ENCODE data around the gene GEMIN4.
"Not testable (repeated sequence)": the region's sequence is repeated elsewhere in the genome, so short reads cannot be mapped to it uniquely, and the experiment has no call there.

GEMIN4 gene

DNA sequence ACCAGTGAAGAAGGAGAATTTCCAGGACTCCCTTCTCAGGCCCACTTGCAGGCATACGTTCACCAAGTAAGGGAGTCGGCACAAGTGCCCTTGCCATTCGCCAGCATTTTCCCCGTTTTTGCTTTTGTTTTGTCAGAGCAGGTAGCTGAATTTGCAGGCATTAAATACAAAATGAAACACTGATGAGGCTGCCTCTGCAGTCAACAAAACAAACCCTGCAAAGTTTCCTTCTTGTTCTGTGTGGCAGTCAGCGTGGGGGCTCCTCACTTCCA, 22.2 kb upstream of the GEMIN4 start:
- DNase-seq, result no peak

DNA sequence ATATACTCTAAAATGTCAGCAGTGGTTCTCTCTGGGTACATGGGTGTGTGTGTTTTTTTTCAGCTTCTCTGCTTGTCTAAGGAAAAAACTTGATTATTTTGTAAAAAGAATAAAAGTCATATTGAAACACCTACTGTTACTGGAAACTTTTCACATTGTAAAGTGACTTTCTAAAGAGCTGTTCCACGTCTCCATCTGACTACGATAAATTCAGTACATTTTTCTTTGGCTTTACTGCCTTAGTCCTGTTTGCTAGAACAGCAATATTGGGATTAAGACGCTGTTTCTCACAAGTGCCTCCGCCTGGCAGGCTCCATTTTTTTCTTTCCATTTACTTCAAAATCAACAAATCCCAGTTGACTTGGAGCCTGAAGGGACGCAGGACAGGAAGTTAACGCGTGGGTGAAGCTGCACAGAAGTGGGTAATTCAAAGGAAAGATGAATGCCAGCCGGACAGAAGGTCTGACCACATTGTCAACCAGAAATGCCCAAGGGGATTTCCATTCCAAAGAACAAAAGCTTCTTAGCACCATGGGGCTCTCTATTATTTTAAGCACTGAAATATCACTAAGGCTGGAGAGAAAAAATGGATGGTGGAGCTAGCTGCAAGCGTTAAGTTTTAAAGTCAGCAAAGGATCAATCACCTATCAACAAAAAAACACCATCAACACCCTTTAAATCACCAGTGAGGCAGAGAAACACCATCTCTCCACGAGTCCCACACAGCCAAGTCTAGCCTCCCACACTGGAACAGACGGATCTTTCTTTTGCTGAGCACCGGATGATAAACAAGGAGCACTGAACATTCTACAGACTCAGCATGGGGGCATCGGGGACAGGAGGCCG, 21.6 kb upstream of the GEMIN4 start:
- DNase-seq, result no peak

DNA sequence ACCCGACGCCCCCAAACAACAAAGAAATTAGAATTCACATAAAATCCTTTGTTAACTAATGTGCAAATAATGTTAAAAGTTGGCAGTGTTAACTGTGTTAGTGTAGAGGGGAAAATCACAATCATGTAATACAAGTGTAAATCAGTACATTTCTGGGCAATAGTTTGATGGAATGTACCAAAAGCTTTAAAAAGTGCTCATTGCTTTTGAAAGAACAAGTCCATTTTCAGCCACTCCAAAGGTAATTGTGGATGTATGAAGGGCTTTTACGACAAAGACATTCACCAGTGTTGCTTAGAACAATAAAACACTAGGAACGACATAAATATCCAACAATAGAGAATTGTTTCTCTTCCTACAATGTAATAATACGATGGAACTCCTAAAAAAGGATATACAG, 21.0 kb upstream of the GEMIN4 start:
- DNase-seq, result no peak

DNA sequence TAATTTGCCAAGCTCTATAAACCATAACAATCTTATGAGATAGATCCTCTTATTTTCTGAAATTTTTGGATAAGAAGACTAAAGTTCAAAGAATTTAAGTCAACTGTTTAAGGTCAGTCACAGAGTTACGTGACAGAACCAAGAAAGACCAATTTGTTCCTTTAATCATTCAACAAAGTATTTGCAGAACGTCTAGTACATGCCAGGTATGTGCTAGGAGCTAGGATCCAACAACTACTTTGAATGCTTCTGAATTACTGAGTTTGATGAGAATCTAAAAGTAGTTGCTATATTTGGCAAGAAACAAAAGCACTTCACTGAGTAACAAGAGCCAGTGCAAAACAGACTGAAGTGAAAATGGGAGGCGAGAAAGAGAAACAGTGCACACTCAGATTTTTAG, 15.0 kb upstream of the GEMIN4 start:
- DNase-seq, result no peak

DNA sequence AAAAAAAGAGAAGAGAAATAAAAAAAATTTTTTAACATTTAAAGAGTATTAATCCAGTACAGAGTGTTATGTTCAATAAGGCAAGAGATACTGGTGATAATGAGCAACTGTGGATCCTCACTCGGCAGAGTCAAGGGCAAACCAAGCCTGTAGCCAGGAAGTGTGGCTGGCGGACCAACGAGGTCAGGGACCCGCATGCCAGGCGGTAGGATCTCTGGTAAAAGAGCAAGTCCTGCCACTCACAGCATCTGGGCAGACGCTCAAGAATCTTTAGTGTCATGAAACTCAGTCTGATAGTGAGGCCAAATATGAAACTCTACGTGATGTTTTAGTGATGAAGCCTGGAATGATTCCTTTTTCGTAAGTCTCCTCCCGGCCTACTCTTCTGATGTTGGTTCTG, 8.3 kb upstream of the GEMIN4 start:
- no peak for DNase-seq

DNA sequence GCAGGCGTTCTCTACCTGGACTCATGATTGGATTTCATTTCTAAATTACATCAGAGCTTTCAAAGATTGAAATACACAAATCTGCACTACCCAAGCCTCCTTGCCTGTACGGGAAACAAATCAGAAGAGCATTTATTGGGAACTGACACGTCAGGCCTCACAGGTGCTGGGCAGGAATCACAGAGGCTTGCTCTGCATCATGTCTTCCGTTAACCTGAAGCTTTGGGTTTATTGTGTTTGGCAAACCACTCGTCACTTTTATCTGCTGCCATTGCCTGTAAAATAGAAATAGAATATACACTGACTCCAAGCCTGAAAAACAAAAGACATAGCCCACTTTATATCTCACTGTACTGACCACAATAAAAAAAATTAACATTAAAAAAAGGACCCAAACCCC, 7.9 kb upstream of the GEMIN4 start:
- no peak for DNase-seq

DNA sequence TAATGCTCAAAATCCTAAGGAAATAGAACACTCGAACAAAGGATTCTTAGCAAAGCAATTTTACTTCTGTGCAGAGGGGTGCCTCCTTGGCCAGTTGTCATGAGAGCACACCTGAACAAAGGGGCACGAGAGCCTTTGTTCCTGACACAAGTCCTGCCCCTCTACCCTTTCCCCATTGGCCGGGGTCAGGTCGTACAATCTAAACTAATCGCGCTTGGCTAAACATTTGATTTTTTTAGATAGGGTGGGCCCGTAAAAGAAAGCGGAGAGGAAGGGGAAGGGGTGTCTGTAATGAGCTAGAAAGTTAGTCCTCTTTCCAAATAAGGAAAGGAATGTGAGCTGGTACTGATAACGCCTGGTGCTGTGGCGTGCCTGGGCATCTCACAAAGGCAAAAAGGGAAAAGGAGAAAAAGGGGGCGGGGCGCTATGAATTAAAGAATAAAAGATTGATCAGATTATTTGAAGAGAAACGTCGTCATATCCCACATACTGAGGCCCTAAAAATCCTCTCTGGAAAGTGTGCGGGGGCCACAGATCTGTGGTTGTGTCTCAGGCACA, 4.0 kb upstream of the GEMIN4 start:
- DNase-seq, result not testable (repeated sequence)

DNA sequence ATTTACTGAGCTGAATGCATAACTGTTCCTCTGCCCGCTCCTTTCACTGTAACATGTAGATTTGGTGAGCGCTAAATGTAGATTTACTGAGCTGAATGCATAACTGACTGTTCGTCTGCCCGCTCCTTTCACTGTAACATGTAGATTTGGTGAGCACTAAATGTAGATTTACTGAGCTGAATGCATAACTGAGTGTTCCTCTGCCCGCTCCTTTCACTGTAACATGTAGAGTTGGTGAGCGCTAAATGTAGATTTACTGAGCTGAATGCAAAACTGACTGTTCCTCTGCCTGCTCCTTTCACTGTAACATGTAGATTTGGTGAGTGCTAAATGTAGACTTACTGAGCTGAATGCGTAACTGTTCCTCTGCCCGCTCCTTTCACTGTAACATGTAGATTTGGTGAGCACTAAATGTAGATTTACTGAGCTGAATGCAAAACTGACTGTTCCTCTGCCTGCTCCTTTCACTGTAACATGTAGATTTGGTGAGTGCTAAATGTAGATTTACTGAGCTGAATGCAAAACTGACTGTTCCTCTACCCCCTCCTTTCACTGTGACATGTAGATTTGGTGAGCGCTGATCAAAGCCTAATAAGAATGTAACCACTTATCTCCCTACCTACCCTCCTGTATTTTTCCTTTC, 3.4 kb upstream of the GEMIN4 start:
- DNase-seq, result not testable (repeated sequence)

DNA sequence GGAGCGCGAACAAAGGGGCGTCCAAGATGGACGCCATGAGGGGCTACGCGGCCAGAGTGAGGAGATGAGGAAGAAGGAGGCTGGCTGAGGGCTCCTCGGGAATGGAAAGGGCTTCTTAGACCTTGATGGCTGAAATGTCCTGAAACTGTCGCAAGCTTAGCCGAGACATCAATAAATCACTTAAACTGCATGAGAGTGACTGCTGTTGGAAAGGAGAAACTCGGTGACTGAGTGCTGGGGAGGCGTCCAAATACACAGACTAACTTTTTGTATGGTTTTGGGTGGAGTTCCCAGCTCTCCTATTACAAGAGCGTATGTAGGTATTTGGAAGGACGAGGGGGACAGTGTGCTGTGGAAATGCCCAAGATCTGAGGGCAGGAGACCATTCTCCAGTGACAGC, 1.4 kb upstream of the GEMIN4 start:
- no peak for DNase-seq

DNA sequence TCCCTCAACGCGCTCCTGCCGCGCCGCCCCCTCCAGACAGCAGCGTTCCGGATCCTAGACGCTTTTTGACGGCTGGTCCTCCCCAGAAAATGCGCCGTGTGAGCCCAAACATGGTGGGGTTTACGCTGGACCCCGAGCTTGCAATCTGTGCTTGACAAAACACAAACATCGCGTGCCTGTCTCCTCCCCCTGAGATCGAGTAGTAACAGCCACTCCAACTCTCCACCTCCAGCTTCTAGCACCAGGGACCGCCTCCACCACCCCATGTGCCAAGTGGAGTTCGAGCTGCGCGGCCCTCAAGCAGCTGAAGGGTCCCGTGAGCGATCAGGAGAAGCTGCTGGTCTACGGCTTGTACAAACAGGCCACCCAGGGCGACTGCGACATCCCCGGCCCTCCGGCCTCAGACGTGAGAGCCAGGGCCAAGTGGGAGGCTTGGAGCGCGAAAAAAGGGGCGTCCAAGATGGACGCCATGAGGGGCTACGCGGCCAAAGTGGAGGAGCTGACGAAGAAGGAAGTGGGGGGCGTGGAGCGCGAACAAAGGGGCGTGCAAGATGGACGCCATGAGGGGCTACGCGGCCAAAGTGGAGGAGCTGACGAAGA, 656 bp upstream of the GEMIN4 start:
- peak; percentile 49 for DNase-seq

DNA sequence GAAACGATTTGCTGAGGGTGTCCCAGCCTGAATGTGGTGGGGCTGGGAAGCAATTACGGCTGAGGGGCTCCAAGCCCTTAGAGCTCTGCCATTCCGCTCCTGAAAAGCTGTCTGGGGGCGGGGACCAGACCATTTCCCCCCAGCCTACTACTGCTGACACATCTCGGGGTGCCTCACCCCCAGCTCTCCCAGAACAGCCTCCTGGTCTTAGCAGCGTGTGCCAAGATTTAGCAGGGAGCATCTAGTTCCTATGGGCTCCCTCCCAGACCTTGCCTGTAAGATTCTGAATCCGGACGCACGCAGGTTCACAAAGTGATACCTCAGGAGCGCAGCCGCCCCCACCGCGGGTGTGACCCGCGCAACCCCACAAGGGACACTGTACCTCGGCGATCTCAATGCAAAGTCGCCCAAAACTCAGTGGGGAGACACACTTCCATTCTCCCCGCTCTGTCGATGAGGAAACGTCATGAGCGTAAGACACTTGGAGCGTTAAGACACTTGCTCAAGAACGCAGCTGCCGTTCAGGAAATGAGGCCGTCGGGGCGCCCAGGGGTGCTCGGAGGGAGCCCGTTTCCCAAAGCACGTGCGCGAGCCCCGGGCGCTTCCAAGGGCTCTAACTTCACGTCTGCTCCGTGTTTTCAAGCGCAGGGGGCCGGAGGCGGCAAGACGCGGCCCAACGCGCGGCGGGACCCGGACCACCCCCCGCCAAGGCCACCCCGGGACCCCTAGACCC, 629 bp downstream of the GEMIN4 start:
- DNase-seq, result peak; percentile 65

DNA sequence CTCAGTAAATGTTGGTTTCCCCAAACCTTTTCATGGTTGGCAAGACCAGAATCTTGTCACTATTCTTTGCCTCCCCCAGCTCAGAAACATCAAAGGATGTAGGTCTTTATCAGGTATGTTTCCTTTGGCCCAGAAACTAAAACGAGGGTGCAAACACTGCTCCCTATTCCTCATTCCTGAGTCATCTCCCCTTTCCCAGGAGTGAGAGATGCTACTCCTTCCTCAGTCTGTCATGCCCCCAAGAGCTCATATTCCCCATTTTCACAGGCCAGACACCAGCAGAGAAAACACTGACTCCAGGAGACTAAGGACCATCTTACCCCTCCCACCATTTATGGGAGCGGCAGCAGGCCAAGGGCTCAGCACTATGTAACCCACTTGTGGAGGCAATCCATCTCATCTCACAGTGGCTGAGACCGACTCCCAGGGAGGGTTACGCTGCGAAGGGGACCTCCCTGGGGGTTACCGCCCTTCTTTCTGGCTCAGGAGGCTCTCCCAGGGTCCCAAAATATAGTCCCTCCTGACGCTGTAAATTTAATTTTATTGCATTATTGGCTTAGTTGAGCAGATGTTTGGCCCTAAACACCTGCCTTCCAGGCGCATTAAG, 1.5 kb downstream of the GEMIN4 start:
- DNase-seq, result no peak

DNA sequence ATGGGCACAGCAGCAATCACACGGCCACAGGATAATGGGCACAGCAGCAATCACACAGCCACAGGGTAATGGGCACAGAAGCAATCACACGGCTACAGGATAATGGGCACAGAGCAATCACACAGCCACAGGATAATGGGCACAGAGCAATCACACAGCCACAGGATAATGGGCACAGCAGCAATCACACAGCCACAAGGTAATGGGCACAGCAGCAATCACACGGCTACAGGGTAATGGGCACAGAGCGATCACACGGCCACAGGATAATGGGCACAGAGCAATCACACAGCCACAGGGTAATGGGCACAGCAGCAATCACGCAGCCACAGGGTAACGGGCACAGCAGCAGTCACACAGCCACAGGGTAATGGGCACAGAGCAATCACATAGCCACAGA, 2.7 kb downstream of the GEMIN4 start:
- not testable (repeated sequence) for DNase-seq

DNA sequence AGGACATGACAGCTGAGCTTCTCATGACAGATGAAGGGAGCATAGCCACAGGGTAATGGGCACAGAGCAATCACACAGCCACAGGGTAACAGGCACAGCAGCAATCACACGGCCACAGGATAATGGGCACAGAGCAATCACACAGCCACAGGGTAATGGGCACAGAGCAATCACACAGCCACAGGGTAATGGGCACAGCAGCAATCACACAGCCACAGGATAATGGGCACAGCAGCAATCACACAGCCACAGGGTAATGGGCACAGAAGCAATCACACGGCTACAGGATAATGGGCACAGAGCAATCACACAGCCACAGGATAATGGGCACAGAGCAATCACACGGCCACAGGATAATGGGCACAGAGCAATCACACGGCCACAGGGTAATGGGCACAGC, 3.5 kb downstream of the GEMIN4 start:
- not testable (repeated sequence) for DNase-seq

DNA sequence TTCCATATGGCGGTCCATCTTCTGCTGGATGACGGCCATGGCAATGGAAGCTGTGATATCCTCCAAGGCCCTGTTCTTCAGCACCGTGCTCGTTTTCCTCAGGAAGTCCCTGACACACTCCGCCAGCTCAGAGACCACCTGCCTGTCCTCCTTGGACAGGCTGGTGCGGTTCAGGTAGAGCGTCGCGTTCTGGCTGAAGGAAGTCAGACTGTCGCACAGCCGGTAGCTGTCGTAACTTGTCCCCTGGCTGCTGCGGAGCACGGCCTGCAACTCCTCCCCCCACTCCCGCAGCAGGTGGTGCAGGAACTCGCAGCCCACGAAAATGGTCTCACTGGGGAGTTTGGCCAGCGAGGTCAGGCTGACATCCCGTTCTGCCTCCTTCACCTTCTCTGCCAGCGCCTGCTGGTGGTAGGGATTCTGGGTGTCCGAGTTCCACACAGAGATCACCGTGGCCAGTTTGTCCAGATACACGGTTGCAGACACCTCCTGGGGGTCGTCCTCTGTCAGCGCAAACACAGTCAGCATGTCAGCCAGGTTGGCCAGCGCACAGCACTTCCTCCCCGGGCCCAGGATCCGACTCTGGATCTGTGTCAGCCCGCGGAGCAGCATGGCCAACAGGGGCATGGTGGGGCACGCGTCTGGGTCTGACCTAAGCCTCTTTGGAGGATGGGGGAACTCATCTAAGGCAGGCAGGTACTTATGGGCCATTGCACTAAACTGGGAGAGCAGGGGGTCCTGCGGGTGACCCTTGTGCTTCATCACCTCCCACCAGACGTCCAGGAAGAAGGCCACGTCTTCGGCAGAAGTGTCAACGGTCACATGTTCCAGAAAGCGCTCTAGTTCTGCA, 5.1 kb downstream of the GEMIN4 start:
- no peak for DNase-seq

DNA sequence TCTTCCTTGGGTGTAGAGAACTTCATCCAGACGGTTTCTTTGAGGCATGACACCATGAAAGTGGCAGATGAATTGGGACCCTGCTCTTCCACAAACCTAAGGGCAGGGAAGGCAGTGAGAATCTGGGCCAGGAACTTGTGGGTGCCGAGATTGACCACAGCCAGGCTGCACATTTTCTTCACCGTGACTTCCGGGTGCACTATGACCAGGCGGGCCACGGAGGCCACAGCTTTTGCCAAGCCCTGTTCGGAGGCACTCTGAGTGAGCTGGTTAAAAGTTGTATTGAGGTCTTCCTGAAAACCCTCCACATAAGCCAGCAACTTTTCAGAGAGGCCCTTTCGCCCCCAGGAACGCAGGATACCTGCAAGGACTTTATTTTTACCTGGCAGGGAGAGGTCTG, 5.9 kb downstream of the GEMIN4 start:
- DNase-seq, result no peak

DNA sequence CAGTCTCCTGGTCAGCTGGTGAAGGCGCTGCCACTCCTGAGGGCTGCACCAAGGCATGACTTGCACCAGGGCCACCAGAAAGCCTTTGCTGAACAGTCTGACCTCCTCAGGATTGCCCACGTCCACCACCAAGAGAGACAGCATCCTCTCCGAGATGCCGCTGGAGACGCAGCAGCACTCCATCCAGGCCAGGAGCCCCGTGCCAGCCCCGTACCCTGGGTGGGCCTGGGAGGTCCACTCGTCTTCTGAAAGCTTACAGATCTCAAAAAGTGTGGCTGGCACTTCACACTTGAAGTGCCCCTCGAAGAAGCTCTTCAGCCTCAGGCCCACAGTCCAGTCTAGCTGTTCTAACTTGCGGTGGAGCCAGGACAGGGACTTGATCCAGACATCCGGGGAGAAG, 6.7 kb downstream of the GEMIN4 start:
- no peak for DNase-seq

DNA sequence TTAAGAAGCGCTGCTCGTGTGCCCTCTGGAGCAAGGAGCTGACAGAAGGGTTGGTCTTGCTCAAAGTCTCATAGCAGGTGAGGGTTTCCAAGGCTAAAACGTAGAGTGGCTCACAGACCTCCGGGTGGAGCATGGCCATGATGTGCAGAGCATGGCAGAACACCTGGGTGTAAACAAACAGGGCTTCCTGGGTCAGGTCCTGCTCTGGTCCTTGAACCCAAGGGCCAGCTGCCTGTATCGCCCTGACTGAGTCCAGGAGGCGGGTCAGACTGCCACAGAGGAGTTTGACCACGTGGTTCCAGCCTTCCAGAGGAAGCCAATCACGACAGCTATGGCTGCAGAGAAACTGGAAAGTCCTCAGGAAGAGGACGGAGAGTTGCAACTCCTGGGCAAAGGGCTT, 7.1 kb downstream of the GEMIN4 start:
- no peak for DNase-seq

DNA sequence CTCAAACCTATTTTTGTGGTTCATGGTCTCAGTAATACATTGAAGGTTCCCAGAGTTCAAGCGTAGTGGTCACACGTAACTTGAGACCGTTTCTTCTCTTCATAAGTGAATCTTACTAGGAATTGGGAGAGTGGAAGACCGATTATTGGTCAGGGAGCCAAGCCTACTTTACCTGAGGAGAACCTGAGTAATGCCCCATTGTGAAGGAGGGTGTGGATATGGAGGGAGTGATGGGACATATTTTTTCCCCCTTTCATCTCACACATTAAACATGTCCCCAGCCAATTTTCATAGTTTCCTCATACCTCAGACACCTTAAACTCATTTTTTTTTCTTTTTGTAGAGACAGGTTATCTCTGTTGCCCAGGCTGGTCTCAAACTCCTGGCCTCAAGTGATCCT, 8.9 kb downstream of the GEMIN4 start:
- no peak for DNase-seq

DNA sequence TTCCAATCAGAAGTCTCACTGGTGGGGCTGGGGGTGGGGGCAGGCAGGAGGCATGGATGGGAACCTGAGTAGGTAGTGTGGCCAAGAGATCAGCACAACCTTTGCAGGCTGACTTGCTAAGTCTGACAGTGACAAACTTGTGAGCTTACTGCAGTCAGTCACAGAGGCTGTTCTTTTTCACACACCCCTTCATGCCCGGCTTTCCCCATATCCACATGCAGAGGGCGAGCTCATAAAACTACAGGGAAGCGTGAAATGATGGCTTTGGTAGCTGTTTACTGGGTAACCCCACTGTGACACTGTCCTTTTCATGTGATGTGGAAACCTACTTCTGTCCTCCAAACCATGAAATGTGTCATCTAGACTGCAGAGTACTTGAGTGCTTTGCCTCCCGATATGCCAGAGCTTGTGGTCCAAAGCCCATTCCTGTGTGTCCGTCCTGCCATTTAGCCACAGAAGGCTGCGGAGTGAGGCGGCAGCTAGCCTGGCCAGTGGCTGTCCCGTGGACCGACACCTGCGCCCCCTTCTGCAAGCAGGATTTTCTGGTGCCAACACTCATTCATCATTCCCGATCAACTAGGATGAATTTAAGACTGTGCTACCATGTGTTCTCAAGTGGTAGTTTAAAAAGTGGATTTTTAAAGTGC, 9.8 kb downstream of the GEMIN4 start:
- DNase-seq, result no peak

DNA sequence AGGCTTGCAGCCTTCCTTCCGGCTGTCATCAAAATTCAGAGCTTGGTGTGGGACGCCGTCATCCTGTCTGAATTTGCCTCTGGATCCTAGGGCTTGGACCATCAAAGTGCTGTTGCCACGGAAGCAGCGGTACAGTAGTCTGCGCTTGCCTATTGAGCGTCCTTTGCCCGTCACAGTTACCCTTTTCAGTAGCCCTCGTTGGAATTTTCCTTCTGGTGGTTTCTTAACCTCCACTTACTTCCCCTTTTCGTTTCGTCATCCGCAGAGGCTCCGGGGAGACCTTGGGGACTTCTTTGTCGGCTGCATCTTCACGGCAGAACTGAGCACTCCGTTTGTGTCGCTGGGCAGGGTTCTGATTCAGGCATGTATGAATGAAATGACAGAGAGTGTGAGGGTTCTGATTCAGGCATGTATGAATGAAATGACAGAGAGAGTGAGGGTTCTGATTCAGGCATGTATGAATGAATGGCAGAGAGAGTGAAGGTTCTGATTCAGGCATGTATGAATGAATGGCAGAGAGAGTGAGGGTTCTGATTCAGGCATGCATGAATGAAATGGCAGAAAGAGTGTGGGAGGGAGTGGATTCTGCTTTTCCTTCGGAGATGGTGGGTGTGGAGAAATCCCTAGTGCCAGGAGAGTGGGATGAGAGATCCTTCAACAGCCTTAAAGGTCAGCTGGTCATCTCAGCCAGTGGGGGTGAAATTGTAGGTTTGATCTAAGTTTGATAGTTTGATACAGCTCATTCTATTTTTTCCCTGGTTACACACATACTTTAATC, 11.6 kb downstream of the GEMIN4 start:
- DNase-seq, result peak; percentile 8

Data from CD4-positive, alpha-beta T cell treated with Interleukin-6 for 4 hours (primary cell).